GM10266 (cell line): ENCODE data around the gene ATRNL1.

ENCODE experiments used
- DNase-seq: peaks from one replicate; pipeline ENCODE4 v3.0.0; 2012; ENCODE audit errors: extremely low spot score
- CTCF ChIP-seq: IDR thresholded peaks from 2 replicates; pipeline ENCODE4 v1.5.1; 2012; ENCODE audit warnings: mild to moderate bottlenecking, low read depth; ENCODE audit not compliant: control insufficient read depth, insufficient read depth; ENCODE audit errors: missing control alignments

ATRNL1 gene

DNA sequence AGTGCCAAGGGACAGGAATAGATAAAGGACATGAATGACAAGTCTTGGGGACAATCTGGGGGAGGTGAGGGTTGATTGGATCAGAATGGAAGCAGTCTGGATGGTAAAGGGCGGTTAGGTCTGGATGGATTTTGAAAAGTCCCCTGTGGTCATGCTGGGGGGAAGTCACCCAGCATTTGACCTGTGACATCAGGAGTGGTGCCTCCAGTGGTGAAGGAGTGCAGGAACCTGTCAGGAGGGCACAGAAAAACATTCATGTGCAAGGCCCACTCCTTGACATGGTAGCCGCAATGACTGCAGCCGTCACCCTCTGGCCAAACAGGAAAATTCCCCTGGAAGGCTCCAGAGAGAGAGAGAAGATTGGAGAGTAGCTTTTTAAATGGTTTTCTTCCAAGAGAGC, 875.1 kb downstream of the ATRNL1 start:
- DNase-seq, result no peak
- TF ChIP-seq CTCF, result no peak

GRCh38 chr10:115969591-115969990, 876.4 kb downstream of the ATRNL1 start:
- no peak for TF ChIP-seq CTCF
- DNase-seq, result no peak

- no peak for TF ChIP-seq CTCF
- DNase-seq, result no peak
Observed at GRCh38 chr10:115971921-115972320, 878.8 kb downstream of the ATRNL1 start.

- TF ChIP-seq CTCF, result no peak
- no peak for DNase-seq
Observed at GRCh38 chr10:115972426-115972825, 879.3 kb downstream of the ATRNL1 start.

GRCh38 chr10:115974351-115974750, 881.2 kb downstream of the ATRNL1 start:
- no peak for TF ChIP-seq CTCF
- DNase-seq, result no peak

DNA sequence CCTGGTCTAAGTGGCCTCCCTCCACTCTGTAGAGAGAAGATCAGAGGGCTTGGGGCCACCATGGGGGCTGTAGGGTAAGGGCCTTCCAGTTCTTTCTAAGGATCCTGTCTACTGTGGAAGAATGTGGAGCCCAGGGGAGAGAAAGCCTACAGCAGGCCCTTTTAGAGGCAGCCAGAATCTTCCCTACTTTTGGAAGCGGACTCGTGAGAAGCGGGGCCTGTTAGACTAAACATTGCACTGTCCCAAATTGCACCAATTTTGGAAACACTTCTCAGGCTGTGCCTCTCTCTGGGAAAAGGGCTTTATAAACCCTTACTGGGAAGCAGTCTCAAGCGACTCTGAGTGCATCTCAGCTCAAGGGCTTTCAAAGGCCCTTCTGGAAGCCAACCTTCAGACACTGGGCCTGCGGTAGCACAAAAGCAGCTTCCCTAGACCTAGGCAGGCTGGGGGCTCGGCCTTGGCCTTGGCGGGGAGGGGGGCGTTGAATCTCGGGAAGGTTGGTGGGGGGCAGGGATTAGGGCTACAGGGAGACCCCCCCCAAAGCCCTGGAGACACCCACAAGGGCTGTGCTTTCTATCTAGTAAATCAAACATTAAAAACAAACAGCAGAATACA, 881.8 kb downstream of the ATRNL1 start:
- no peak for DNase-seq
- no peak for TF ChIP-seq CTCF

DNA sequence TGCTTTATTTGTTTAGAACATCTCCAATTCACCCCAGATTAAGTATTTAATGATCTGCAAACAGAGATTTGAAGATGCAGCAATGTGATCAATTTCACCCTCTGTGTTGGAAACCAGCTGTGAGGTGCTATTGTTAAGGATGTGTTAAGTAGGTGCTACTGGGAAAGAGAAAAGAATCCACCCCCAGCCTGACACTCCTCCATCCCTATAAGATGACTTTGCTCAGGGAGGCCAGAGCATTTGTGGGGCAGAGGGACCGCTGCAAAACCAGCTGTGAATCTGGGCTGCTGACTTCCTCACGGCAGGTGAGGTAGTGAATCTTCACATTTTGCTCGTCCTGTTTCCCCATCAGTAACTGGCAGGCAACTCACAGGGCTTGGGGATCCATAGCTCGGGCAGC, 882.3 kb downstream of the ATRNL1 start:
- TF ChIP-seq CTCF, result no peak
- no peak for DNase-seq
